CD14-positive monocyte (primary cell): ENCODE results near the gene PET100. TPM values are rescaled to one million over a fixed set of nuclear protein-coding genes. Genes with fewer than 3 reads are reported as not detected.

ENCODE experiments used
- DNase-seq, 3 donors: peaks; one replicate each; pipeline ENCODE4 v3.0.0-alpha.2; 2011 to 2022
- H2AFZ ChIP-seq: 2 replicates; pipeline ENCODE4 v1.6.0; 2012; ENCODE audit warnings: mild to moderate bottlenecking, low read depth, low read length, inconsistent platforms; ENCODE audit not compliant: insufficient read depth, poor library complexity, severe bottlenecking
- H3K27ac ChIP-seq, 2 donors: 1 replicate in 1 of 2; 2 replicates in 1 of 2; pipeline ENCODE4 v1.5.1; 2012 to 2013; ENCODE audit warnings: low read length in 2 of 2, control low read depth in 1 of 2, inconsistent platforms in 1 of 2, low read depth in 1 of 2, mild to moderate bottlenecking in 1 of 2
- H3K27me3 ChIP-seq, 2 donors: one replicate each; pipeline versions ENCODE4 v1.6.0 to v1.6.1; 2011 to 2013; ENCODE audit warnings: low read length in 2 of 2; ENCODE audit not compliant: control insufficient read depth in 2 of 2, insufficient read depth in 2 of 2
- H3K36me3 ChIP-seq, 2 donors: replicated peaks in 1 of 2; 1 replicate in 1 of 2; 2 replicates in 1 of 2; pipeline versions ENCODE4 v1.5.1 to v1.6.1; 2012 to 2013; ENCODE audit warnings: low read length in 2 of 2, control low read depth in 1 of 2, inconsistent platforms in 1 of 2, mild to moderate bottlenecking in 1 of 2; ENCODE audit not compliant: insufficient read depth in 2 of 2, control insufficient read depth in 1 of 2
- H3K4me1 ChIP-seq, 2 donors: 1 replicate in 1 of 2; 2 replicates in 1 of 2; pipeline versions ENCODE4 v1.5.1 to v1.6.1; 2012 to 2013; ENCODE audit warnings: low read length in 2 of 2, control low read depth in 1 of 2, inconsistent platforms in 1 of 2, mild to moderate bottlenecking in 1 of 2, moderate library complexity in 1 of 2; ENCODE audit not compliant: insufficient read depth in 2 of 2, control insufficient read depth in 1 of 2
- H3K4me2 ChIP-seq: replicated peaks from 2 replicates; pipeline ENCODE3; 2012; ENCODE audit warnings: low read length, moderate library complexity, mild to moderate bottlenecking; ENCODE audit not compliant: poor library complexity, severe bottlenecking; ENCODE audit errors: extremely low read depth
- H3K4me3 ChIP-seq, 3 experiments: fragments of 200-600 bp in 1 of 3; sonication (generic) in 1 of 3; replicated peaks in 1 of 3; 1 replicate in 2 of 3; 2 replicates in 1 of 3; pipeline ENCODE4 v1.5.1; 2011 to 2013; ENCODE audit warnings: low read length in 3 of 3, mild to moderate bottlenecking in 3 of 3, control low read depth in 2 of 3, low read depth in 2 of 3, inconsistent platforms in 1 of 3, moderate library complexity in 1 of 3
- H3K79me2 ChIP-seq: 2 replicates; pipeline ENCODE4 v1.6.0; 2012; ENCODE audit warnings: mild to moderate bottlenecking, control low read depth, inconsistent platforms, low read length, moderate library complexity; ENCODE audit not compliant: insufficient read depth
- H3K9ac ChIP-seq: 2 replicates; pipeline ENCODE4 v1.6.0; 2017; ENCODE audit warnings: low read length, mild to moderate bottlenecking; ENCODE audit not compliant: insufficient read depth, poor library complexity, severe bottlenecking
- H3K9me3 ChIP-seq, 2 donors: replicated peaks in 1 of 2; 1 replicate in 1 of 2; 2 replicates in 1 of 2; pipeline versions ENCODE4 v1.5.1 to v1.6.1; 2012 to 2013; ENCODE audit warnings: low read length in 2 of 2, control low read depth in 1 of 2; ENCODE audit not compliant: control insufficient read depth in 1 of 2, insufficient read depth in 1 of 2
- H4K20me1 ChIP-seq: 2 replicates; pipeline ENCODE4 v1.6.0; 2012; ENCODE audit warnings: mild to moderate bottlenecking, low read length, control low read depth, moderate library complexity; ENCODE audit not compliant: insufficient read depth
- H3K27ac Mint-ChIP-seq, 7 donors: one replicate each; pipeline ENCODE4 v1.8.0; 2020; ENCODE audit warnings: mild to moderate bottlenecking in 7 of 7, mixed read lengths in 7 of 7, moderate library complexity in 6 of 7, inconsistent platforms in 2 of 7
- H3K27me3 Mint-ChIP-seq, 3 donors: one replicate each; pipeline ENCODE4 v1.8.0; 2021 to 2022; ENCODE audit warnings: low read depth in 3 of 3, mild to moderate bottlenecking in 3 of 3, mixed read lengths in 3 of 3, moderate library complexity in 3 of 3, inconsistent platforms in 1 of 3
- H3K36me3 Mint-ChIP-seq, 2 donors: one replicate each; pipeline ENCODE4 v1.8.0; 2020; ENCODE audit warnings: mixed read lengths in 2 of 2, inconsistent platforms in 1 of 2, mild to moderate bottlenecking in 1 of 2
- H3K4me1 Mint-ChIP-seq: one replicate; pipeline ENCODE4 v1.8.0; 2020; ENCODE audit warnings: mild to moderate bottlenecking, mixed read lengths
- H3K4me3 Mint-ChIP-seq, 2 donors: one replicate each; pipeline ENCODE4 v1.8.0; 2020; ENCODE audit warnings: mild to moderate bottlenecking in 2 of 2, mixed read lengths in 2 of 2, moderate library complexity in 1 of 2
- H3K9me3 Mint-ChIP-seq, 7 donors: one replicate each; pipeline ENCODE4 v1.8.0; 2020 to 2022; ENCODE audit warnings: mixed read lengths in 7 of 7, mild to moderate bottlenecking in 6 of 7, moderate library complexity in 6 of 7, inconsistent platforms in 2 of 7
- CTCF ChIP-seq: fragments of 200-600 bp; IDR thresholded peaks from one replicate; pipeline ENCODE4 v1.8.0; 2022; ENCODE audit warnings: antibody characterized with exemption, mild to moderate bottlenecking
- WGBS: methylation state at CpG from one replicate; pipeline ENCODE4 v1.1.5; 2013; ENCODE audit warnings: missing lambda C conversion rate; ENCODE audit not compliant: insufficient coverage; 5-methylcytosine and 5-hydroxymethylcytosine counted together
- intact Hi-C, 2 donors: fragments of 100-400 bp; cut with micrococcal nuclease; formaldehyde crosslinking; loops; one replicate each; pipeline versions ENCODE4 v1.15.0 to v1.15.1; 2023
- polyA plus RNA-seq, 3 donors: library from polyadenylated mRNA; depleted of rRNA in 1 of 3; unstranded in 2 of 3; stranded (reverse) in 1 of 3; fragments of 300-500 nt in 2 of 3; fragments of >200 nt in 1 of 3; fragmentation: Illumina TruSeq in 2 of 3; gene quantifications; 1 replicate in 2 of 3; 2 replicates in 1 of 3; pipeline ENCODE4 v1.2.3, GENCODE V29; 2012 to 2021

PET100 gene
- polyA plus RNA-seq, 3 donors, result 64.6 to 386 (median 300) TPM

GRCh38 chr19:7631577-7631976 lies 2.0 kb downstream of the PET100 start:
- H3K9me3 Mint-ChIP-seq, result peaks cover 0 to 2% (median 0%) of the 10 kb centered on the region in 7 donors
- Histone ChIP-seq H3K79me2 (peaks cover 56% of the 10 kb centered on the region), H3K36me3 (peaks cover 14 to 31% of the 10 kb centered on the region in 2 donors), H3K27ac (no peak overlapping the region), H3K9ac (no peak overlapping the region), H2AFZ (no peak overlapping the region), H3K9me3 (no peaks in the 10 kb centered on the region), H3K4me3 (no peak overlapping the region), H4K20me1 (no peaks in the 10 kb centered on the region), H3K4me1 (peaks cover 26 to 38% of the 10 kb centered on the region in 2 donors), H3K4me2 (no peak overlapping the region), H3K27me3 (no peaks in the 10 kb centered on the region)
- H3K36me3 Mint-ChIP-seq, result peaks cover 22 to 27% of the 10 kb centered on the region in 2 donors
- peak overlapping the region in 2 of 7 donors; percentile 30 to 43 for H3K27ac Mint-ChIP-seq
- H3K4me3 Mint-ChIP-seq, result no peak overlapping the region
- 95% methylated on average over 12 of the region's 12 CpGs for WGBS
- H3K4me1 Mint-ChIP-seq, result peaks cover 35% of the 10 kb centered on the region
- no peak for TF ChIP-seq CTCF
- H3K27me3 Mint-ChIP-seq, result peaks cover 0 to 4% (median 2%) of the 10 kb centered on the region in 3 donors
- intact Hi-C loops, result loop anchor here in 1 of 2 donors (10.0 kb wide), 1 partner anchor 273 kb away; the partner anchor contains the start of gene MAP2K7
- no peak for DNase-seq

- Histone ChIP-seq H2AFZ (no peak overlapping the region), H3K27ac (no peak overlapping the region), H3K36me3 (peaks cover 9 to 21% of the 10 kb centered on the region in 2 donors), H3K9ac (no peak overlapping the region), H3K27me3 (no peaks in the 10 kb centered on the region), H3K79me2 (peaks cover 56% of the 10 kb centered on the region), H3K4me2 (no peak overlapping the region), H3K4me3 (no peak overlapping the region), H3K4me1 (peaks cover 28 to 42% of the 10 kb centered on the region in 2 donors), H3K9me3 (no peaks in the 10 kb centered on the region), H4K20me1 (no peaks in the 10 kb centered on the region)
- WGBS, result 96% methylated on average over 38 of the region's 40 CpGs
- no peak for DNase-seq
- Mint-ChIP-seq H3K4me3 (no peak overlapping the region), H3K4me1 (peaks cover 37% of the 10 kb centered on the region), H3K27ac (peak overlapping the region in 1 of 7 donors; percentile 47), H3K27me3 (peaks cover 0 to 4% (median 2%) of the 10 kb centered on the region in 3 donors), H3K36me3 (peaks cover 16 to 19% of the 10 kb centered on the region in 2 donors), H3K9me3 (peaks cover 0 to 2% (median 0%) of the 10 kb centered on the region in 7 donors)
- intact Hi-C loops, result loop anchor here in 1 of 2 donors (10.0 kb wide), 1 partner anchor 272 kb away; the partner anchor contains the start of gene MAP2K7
- no peak for TF ChIP-seq CTCF
These were observed 3.0 kb downstream of the PET100 start for GRCh38 chr19:7632340-7633203.
